B cell (primary cell): ENCODE results near the gene NDUFA5.

ENCODE experiments used
- CTCF ChIP-seq: fragments of 200-600 bp; IDR thresholded peaks from one replicate; pipeline ENCODE4 v1.8.0; 2022; ENCODE audit warnings: antibody characterized with exemption, mild to moderate bottlenecking
- EZH2 ChIP-seq: IDR thresholded peaks from 2 replicates; pipeline ENCODE4 v1.6.1; 2012; ENCODE audit warnings: borderline replicate concordance, low read depth, mild to moderate bottlenecking, moderate library complexity, low read length; ENCODE audit not compliant: insufficient read depth, poor library complexity, severe bottlenecking

- TF ChIP-seq CTCF (no peak), EZH2 (no peak)
Observed at GRCh38 chr7:123562121-123562520, 4.5 kb upstream of the NDUFA5 start.
